GM12892 (cell line): ENCODE data around the gene TEX48.

Source experiments
- POLR2A ChIP-seq: IDR thresholded peaks from 2 replicates; pipeline ENCODE4 v1.6.1; 2011; ENCODE audit warnings: low read depth, low read length, control low read depth
- POLR2AphosphoS5 ChIP-seq: IDR thresholded peaks from 2 replicates; pipeline ENCODE4 v1.6.1; 2011; ENCODE audit warnings: low read depth, low read length, control low read depth
- TAF1 ChIP-seq: IDR thresholded peaks from 2 replicates; pipeline ENCODE4 v1.6.1; 2011; ENCODE audit warnings: low read depth, mild to moderate bottlenecking, control low read depth, low read length, borderline replicate concordance

- TF ChIP-seq POLR2A (no peak), POLR2AphosphoS5 (no peak), TAF1 (no peak)
These were observed 48.4 kb downstream of the TEX48 start for GRCh38 chr9:114633438-114634089.
